HG03439 (cell line): Measurements from ENCODE around the gene NTN1.

ENCODE experiments used
- ATAC-seq: cut with Tn5 transposase; IDR thresholded peaks from one replicate; pipeline ENCODE4 v1.9.1; 2021; ENCODE audit warnings: mild to moderate bottlenecking, moderate library complexity; ENCODE audit not compliant: unreplicated experiment

Gene NTN1

GRCh38 chr17:9035249-9035648 lies 13.9 kb downstream of the NTN1 start:
- ATAC-seq = no peak

DNA sequence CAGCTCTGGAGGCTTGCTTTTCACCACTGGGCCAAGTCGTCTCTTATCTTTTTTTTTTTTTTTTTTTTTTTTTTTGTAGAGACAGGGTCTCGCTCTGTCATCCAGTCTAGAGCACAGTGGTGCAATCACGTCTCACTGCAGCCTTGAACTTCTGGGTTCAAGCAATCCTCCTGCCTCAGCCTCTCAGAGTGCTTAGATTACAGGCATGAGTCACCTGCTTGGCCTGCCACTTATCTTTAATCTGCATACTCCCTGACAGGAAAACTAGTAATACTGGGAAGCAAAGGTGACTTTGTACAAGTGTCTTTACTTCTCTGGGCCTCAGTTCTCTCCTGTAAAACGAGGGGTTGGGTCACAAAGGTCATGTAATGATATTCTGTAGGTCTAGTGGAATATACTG lies 15.0 kb downstream of the NTN1 start:
- ATAC-seq = no peak

DNA sequence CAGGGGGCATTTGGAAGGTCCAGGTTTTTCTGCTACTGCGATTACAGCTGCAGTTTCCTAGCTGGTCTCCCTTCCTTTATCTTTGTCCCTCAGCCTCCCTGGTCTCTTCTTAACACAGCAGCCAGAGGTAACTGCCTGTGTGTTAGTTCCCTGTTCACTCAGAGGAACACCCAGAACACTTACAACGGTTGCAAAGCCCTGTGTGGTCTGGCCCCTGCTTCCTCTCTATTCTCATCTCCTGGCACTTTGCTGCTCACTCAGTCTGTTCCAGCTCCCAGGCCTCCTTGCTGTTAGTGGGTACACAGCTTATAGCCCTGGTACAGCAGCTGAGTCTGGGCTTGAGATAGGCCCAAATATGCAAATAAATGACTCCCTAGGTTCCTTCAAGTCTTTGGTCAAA lies 16.4 kb downstream of the NTN1 start:
- ATAC-seq = no peak

- ATAC-seq = no peak
Observed at GRCh38 chr17:9038380-9038779, 17.1 kb downstream of the NTN1 start.

GRCh38 chr17:9044772-9045463 lies 23.6 kb downstream of the NTN1 start:
- ATAC-seq = no peak

- ATAC-seq = no peak
Observed at GRCh38 chr17:9050801-9051401, 29.6 kb downstream of the NTN1 start.

- no peak for ATAC-seq
Observed at GRCh38 chr17:9051561-9051960, 30.3 kb downstream of the NTN1 start.

DNA sequence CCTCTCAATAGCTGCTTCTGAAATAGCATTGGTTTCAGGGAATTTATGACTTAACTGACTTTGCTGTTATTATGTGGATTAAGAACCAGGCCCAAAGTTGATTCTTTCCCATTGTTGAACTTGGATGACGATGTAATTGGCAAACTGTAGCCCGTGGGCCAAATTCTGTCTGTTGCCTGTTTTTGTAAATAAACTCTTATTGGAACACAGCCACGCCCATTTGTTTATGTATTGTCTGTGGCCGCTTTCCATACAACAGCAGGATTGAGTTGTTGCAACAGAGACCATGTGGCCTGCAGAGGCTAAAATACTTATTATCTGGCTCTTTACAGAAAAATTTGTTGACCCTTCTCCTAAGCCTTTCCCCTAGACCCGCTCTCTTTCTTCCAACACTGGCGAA lies 31.6 kb downstream of the NTN1 start:
- no peak for ATAC-seq

DNA sequence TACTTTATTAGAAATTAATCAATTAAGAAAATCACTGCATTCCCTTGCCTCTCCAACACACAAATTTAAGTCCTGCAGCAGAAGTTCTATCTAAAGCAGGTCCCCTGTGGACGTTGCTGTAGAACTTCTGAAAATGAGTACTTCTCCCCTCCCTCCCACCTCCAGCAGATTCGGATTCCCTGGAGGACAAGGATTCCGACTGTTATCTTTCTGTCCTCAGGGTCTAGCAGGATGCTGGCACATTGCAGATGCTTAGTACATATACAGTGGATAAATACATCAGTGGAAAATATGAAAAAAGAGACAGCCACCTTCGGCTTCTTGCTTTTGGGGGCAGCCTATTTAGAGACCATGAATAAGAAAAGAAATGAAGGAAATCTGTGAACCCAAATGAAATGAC lies 32.1 kb downstream of the NTN1 start:
- ATAC-seq = no peak

- no peak for ATAC-seq
Observed at GRCh38 chr17:9054126-9054975, 33.0 kb downstream of the NTN1 start.

GRCh38 chr17:9055281-9055680 lies 34.0 kb downstream of the NTN1 start:
- ATAC-seq = no peak

- ATAC-seq = no peak
Observed at GRCh38 chr17:9056566-9056965, 35.3 kb downstream of the NTN1 start.

DNA sequence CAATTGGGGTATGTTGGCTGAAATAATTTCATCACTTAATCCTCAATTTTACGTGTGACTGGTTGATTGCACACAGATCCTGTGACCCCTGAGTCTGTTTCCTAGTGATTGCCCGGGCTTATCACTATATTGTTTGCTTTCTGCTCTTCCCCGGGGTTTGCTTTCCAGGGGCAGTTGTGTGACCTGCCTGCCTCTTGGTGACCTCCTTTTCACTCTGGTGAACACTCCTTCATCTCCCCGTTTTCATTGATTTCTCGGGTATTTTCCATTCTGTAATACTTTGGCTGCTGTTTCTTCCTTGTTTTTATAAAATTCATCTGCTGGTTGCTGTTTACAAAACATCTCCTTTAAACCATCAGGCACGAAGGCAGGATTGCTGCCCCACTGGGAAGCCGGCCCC lies 36.0 kb downstream of the NTN1 start:
- ATAC-seq = no peak

GRCh38 chr17:9062399-9062902 lies 41.1 kb downstream of the NTN1 start:
- no peak for ATAC-seq

- ATAC-seq = no peak
Observed at GRCh38 chr17:9064311-9064834, 43.1 kb downstream of the NTN1 start.

- no peak for ATAC-seq
Observed at GRCh38 chr17:9071016-9071415, 49.7 kb downstream of the NTN1 start.

GRCh38 chr17:9071811-9072498 lies 50.6 kb downstream of the NTN1 start:
- no peak for ATAC-seq

- no peak for ATAC-seq
Observed at GRCh38 chr17:9072696-9073339, 51.5 kb downstream of the NTN1 start.

GRCh38 chr17:9074131-9074530 lies 52.8 kb downstream of the NTN1 start:
- no peak for ATAC-seq

DNA sequence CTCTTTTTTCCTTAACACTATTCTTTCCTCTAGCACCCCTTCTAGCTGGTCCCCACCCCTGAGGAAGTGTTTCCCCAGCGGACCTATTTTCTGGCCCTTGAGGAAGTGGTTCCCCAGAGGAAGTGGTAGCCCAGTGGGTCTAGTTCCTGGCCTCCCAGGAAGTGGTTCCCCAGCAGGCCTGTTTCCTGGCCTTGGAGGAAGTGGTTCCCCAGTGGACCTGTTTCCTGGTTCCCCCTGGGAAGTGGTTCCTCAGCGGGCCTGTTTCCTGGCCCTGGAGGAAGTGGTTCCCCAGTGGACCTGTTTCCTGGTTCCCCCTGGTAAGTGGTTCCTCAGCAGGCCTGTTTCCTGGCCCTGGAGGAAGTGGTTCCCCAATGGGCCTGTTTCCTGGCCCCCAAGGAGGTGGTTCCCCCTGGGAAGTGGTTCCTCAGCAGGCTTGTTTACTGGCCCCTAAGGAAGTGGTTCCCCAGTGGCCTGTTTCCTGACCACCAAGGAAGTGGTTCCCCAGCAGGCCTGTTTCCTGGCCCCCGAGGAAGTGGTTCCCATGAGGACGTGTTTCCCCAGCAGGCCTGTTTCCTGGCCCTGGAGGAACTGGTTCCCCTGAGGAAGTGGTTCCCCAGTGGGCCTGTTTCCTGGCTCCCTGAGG lies 58.3 kb downstream of the NTN1 start:
- ATAC-seq = no peak
